Measurements from ENCODE around the gene NUP37. TPM values are rescaled to one million over a fixed set of nuclear protein-coding genes. Genes with fewer than 3 reads are reported as not detected.

Gene NUP37
- total RNA-seq: 20.0 and 28.7 TPM in 2 replicates

GRCh38 chr12:102119674-102120563, at the start of gene NUP37, which contains the start of gene PARPBP:
NUP37 (minus strand) TSS chr12:102120114; CDS start chr12:102118518, 1,596 bp downstream.
PARPBP (plus strand) TSS chr12:102120183; CDS start chr12:102123889, 3,706 bp downstream.

GRCh38 chr12:102061560-102062418, 58.1 kb downstream of the NUP37 start, which contains the start of gene WASHC3:
WASHC3 (minus strand) TSS chr12:102061991; CDS start chr12:102061962, 29 bp downstream.

Other genes with a start within 250 kb of the NUP37 start
- gene DRAM1, start 242.5 kb downstream of the NUP37 start, total RNA-seq: 32.7 and 85.3 TPM in 2 replicates
- 63.5 and 90.7 TPM in 2 replicates for gene WASHC3, start 58.1 kb downstream of the NUP37 start, total RNA-seq
- 3.1 and 5.1 TPM in 2 replicates for gene PARPBP, start 69 bp upstream of the NUP37 start, total RNA-seq
- gene PMCH, start 77.7 kb upstream of the NUP37 start, total RNA-seq: 0.30 and 0.39 TPM in 2 replicates

Data from smooth muscle cell of the pulmonary artery (primary cell).